A673 (cell line): Measurements from ENCODE around the gene RNF182.

ENCODE experiments used
- CTCF ChIP-seq: fragments of 300-800, 200-600 bp; sonication (generic); conservative IDR thresholded peaks from 2 replicates; pipeline ENCODE4 v1.5.1; 2017; ENCODE audit warnings: low read depth, mild to moderate bottlenecking, antibody characterized with exemption, low read length, moderate library complexity, mixed read lengths
- EZH2 ChIP-seq: fragments of 200-600 bp; sonication (generic); IDR thresholded peaks from 2 replicates; pipeline ENCODE4 v1.6.1; 2017; ENCODE audit warnings: borderline replicate concordance, low read depth, mild to moderate bottlenecking, mixed read lengths, antibody characterized with exemption, low read length; ENCODE audit not compliant: poor library complexity, severe bottlenecking

GRCh38 chr6:14021449-14021848 is 96.7 kb downstream of the RNF182 start:
- no peak for TF ChIP-seq CTCF
- TF ChIP-seq EZH2, result no peak
